HEK293T (cell line): Measurements from ENCODE around the gene NEURL1.
A peak's percentile ranks its signal among the peaks of the same experiment; 100 is the strongest.

Source experiments
- CTCF ChIA-PET: fragments of 350-600 bp; formaldehyde crosslinking; extraction: SDS; loops from one replicate; lab custom pipeline; 2021; ENCODE audit warnings: antibody characterized with exemption, inconsistent platforms; lab: Yijun Ruan, JAX
- POLR2A ChIA-PET: fragments of 350-600 bp; formaldehyde crosslinking; extraction: SDS; loops from one replicate; lab custom pipeline; 2020; ENCODE audit warnings: antibody characterized with exemption, inconsistent platforms; lab: Yijun Ruan, JAX
- DNase-seq: peaks from one replicate; pipeline ENCODE4 v3.0.0; 2012; ENCODE audit warnings: mixed read lengths; ENCODE audit errors: extremely low spot score
- ARNT ChIP-seq: fragments of 450-650 bp; IDR thresholded peaks from 2 replicates; pipeline ENCODE4 v1.6.1; 2017; ENCODE audit warnings: mild to moderate bottlenecking
- BHLHE40 ChIP-seq: fragments of 450-650 bp; IDR thresholded peaks from 2 replicates; pipeline ENCODE4 v1.6.1; 2016; ENCODE audit warnings: mild to moderate bottlenecking, moderate library complexity, borderline replicate concordance
- CTBP1 ChIP-seq: fragments of 450-650 bp; IDR thresholded peaks from 2 replicates; pipeline ENCODE4 v1.6.1; 2016; ENCODE audit warnings: borderline replicate concordance
- ELF4 ChIP-seq: fragments of 450-650 bp; IDR thresholded peaks from 2 replicates; pipeline ENCODE4 v1.6.1; 2017; ENCODE audit warnings: antibody characterized with exemption
- FOXA1 ChIP-seq: fragments of 450-650 bp; IDR thresholded peaks from 2 replicates; pipeline ENCODE4 v1.6.1; 2016; ENCODE audit warnings: mild to moderate bottlenecking
- FOXK2 ChIP-seq: fragments of 450-650 bp; IDR thresholded peaks from 2 replicates; pipeline ENCODE4 v1.6.1; 2016; ENCODE audit warnings: mild to moderate bottlenecking
- FOXM1 ChIP-seq: fragments of 450-650 bp; IDR thresholded peaks from 2 replicates; pipeline ENCODE4 v1.6.1; 2017; ENCODE audit warnings: mild to moderate bottlenecking, borderline replicate concordance
- HDGF ChIP-seq: fragments of 450-650 bp; IDR thresholded peaks from 2 replicates; pipeline ENCODE4 v1.6.1; 2017; ENCODE audit warnings: antibody characterized with exemption, borderline replicate concordance
- L3MBTL2 ChIP-seq: fragments of 450-650 bp; conservative IDR thresholded peaks from 2 replicates; pipeline ENCODE4 v1.6.1; 2016; ENCODE audit warnings: mild to moderate bottlenecking
- LEF1 ChIP-seq: fragments of 450-650 bp; IDR thresholded peaks from 2 replicates; pipeline ENCODE4 v1.6.1; 2017; ENCODE audit warnings: mild to moderate bottlenecking, borderline replicate concordance
- NFRKB ChIP-seq: fragments of 450-650 bp; IDR thresholded peaks from 2 replicates; pipeline ENCODE4 v1.6.1; 2016; ENCODE audit warnings: mild to moderate bottlenecking, moderate library complexity
- PKNOX1 ChIP-seq: fragments of 450-650 bp; IDR thresholded peaks from 2 replicates; pipeline ENCODE4 v1.6.1; 2016
- SP1 ChIP-seq: fragments of 450-650 bp; IDR thresholded peaks from 2 replicates; pipeline ENCODE4 v1.6.1; 2017
- SUZ12 ChIP-seq: fragments of 450-650 bp; IDR thresholded peaks from 2 replicates; pipeline ENCODE4 v1.6.1; 2016; ENCODE audit warnings: mild to moderate bottlenecking
- TARDBP ChIP-seq: fragments of 450-650 bp; IDR thresholded peaks from 2 replicates; pipeline ENCODE4 v1.6.1; 2016
- ZNF384 ChIP-seq: fragments of 450-650 bp; IDR thresholded peaks from 2 replicates; pipeline ENCODE4 v1.6.1; 2016

The NEURL1 gene

GRCh38 chr10:103554488-103555324, 61.2 kb downstream of the NEURL1 start:
- DNase-seq, result peak; percentile 65
- ChIA-PET POLR2A (interaction anchor here (1.4 kb wide), 1 partner anchor 14 kb away, joined by 3 read pairs; no protein-coding TSS in a partner anchor), CTCF (interaction anchor here (0.6 to 0.8 kb wide), 2 partner anchors 12 to 64 kb away, joined by 3 to 6 read pairs; no protein-coding TSS in a partner anchor)
- no peak for TF ChIP-seq PKNOX1
- no peak for TF ChIP-seq FOXK2
- no peak for TF ChIP-seq SP1
- TF ChIP-seq ARNT, result no peak
- TF ChIP-seq TARDBP, result no peak
- no peak for TF ChIP-seq ELF4
- TF ChIP-seq FOXM1, result no peak
- TF ChIP-seq LEF1, result no peak
- TF ChIP-seq NFRKB, result no peak
- TF ChIP-seq L3MBTL2, result no peak
- no peak for TF ChIP-seq ZNF384
- TF ChIP-seq BHLHE40, result no peak
- TF ChIP-seq CTBP1, result no peak
- TF ChIP-seq SUZ12, result no peak

- TF ChIP-seq ELF4, result no peak
- TF ChIP-seq CTBP1, result no peak
- TF ChIP-seq L3MBTL2, result no peak
- TF ChIP-seq HDGF, result no peak
- no peak for TF ChIP-seq SP1
- no peak for TF ChIP-seq FOXK2
- TF ChIP-seq ZNF384, result no peak
- no peak for TF ChIP-seq LEF1
- TF ChIP-seq SUZ12, result no peak
- TF ChIP-seq BHLHE40, result no peak
- TF ChIP-seq NFRKB, result no peak
- DNase-seq, result no peak
- POLR2A ChIA-PET, result interaction anchor here (1.4 to 1.6 kb wide), 2 partner anchors 14 to 163 kb away, joined by 3 read pairs; no protein-coding TSS in a partner anchor
- CTCF ChIA-PET, result interaction anchor here (0.6 to 1.1 kb wide), 3 partner anchors 9 to 65 kb away, joined by 3 to 6 read pairs (median 4); no protein-coding TSS in a partner anchor
Measured at GRCh38 chr10:103555325-103555649, 61.8 kb downstream of the NEURL1 start.

- no peak for DNase-seq
- TF ChIP-seq ARNT, result no peak
- TF ChIP-seq TARDBP, result no peak
- ChIA-PET POLR2A (interaction anchor here (1.4 to 1.6 kb wide), 2 partner anchors 13 to 163 kb away, joined by 3 read pairs; no protein-coding TSS in a partner anchor), CTCF (interaction anchor here (1.1 kb wide), 1 partner anchor 9 kb away, joined by 4 read pairs; no protein-coding TSS in a partner anchor)
Measured at GRCh38 chr10:103555712-103556111, 62.2 kb downstream of the NEURL1 start.

GRCh38 chr10:103556383-103557007, 63.0 kb downstream of the NEURL1 start:
- no peak for TF ChIP-seq ZNF384
- TF ChIP-seq ARNT, result no peak
- no peak for TF ChIP-seq NFRKB
- no peak for TF ChIP-seq FOXM1
- no peak for TF ChIP-seq LEF1
- TF ChIP-seq FOXA1, result no peak
- no peak for TF ChIP-seq SP1
- TF ChIP-seq L3MBTL2, result no peak
- no peak for TF ChIP-seq TARDBP
- TF ChIP-seq ELF4, result no peak
- TF ChIP-seq PKNOX1, result no peak
- no peak for TF ChIP-seq BHLHE40
- no peak for DNase-seq
- ChIA-PET POLR2A (interaction anchor here (1.6 kb wide), 1 partner anchor 164 kb away, joined by 3 read pairs; no protein-coding TSS in a partner anchor), CTCF (interaction anchor here (1.1 kb wide), 1 partner anchor 8 kb away, joined by 4 read pairs; no protein-coding TSS in a partner anchor)

GRCh38 chr10:103557455-103557854, 64.0 kb downstream of the NEURL1 start:
- ChIA-PET CTCF (no interaction called here), POLR2A (no interaction called here)
- no peak for DNase-seq
- no peak for TF ChIP-seq SP1
- TF ChIP-seq CTBP1, result no peak
- TF ChIP-seq LEF1, result no peak
- TF ChIP-seq FOXK2, result no peak
- no peak for TF ChIP-seq SUZ12
- no peak for TF ChIP-seq NFRKB
- TF ChIP-seq TARDBP, result no peak
- no peak for TF ChIP-seq PKNOX1
- no peak for TF ChIP-seq ARNT
- no peak for TF ChIP-seq BHLHE40
- TF ChIP-seq L3MBTL2, result no peak
- TF ChIP-seq FOXA1, result no peak

- ChIA-PET CTCF (interaction anchor here (1.1 kb wide), 1 partner anchor 16 kb away, joined by 3 read pairs; no protein-coding TSS in a partner anchor), POLR2A (no interaction called here)
- TF ChIP-seq ELF4 (no peak), FOXA1 (no peak), NFRKB (no peak), L3MBTL2 (no peak), LEF1 (no peak), BHLHE40 (no peak), FOXK2 (no peak), PKNOX1 (no peak), CTBP1 (no peak), HDGF (no peak), FOXM1 (no peak)
- DNase-seq, result no peak
Measured at GRCh38 chr10:103558911-103559310, 65.4 kb downstream of the NEURL1 start.
